Progenitor cell of endocrine pancreas (in vitro differentiated cells): ENCODE data around the gene FTO. TPM values are rescaled to one million over a fixed set of nuclear protein-coding genes. Genes with fewer than 3 reads are reported as not detected.

Experiments used
- DNase-seq: peaks from one replicate; pipeline ENCODE4 v3.0.0; 2021; ENCODE audit warnings: low spot score; ENCODE audit not compliant: unreplicated experiment
- H3K27ac Mint-ChIP-seq: 2 replicates; pipeline ENCODE4 v1.8.0; 2021; ENCODE audit warnings: mild to moderate bottlenecking, moderate library complexity, mixed read lengths
- H3K27me3 Mint-ChIP-seq: 2 replicates; pipeline ENCODE4 v1.8.0; 2021; ENCODE audit warnings: mixed read lengths
- H3K36me3 Mint-ChIP-seq: 2 replicates; pipeline ENCODE4 v1.8.0; 2022; ENCODE audit warnings: mixed read lengths; ENCODE audit not compliant: insufficient read depth
- H3K4me1 Mint-ChIP-seq: 2 replicates; pipeline ENCODE4 v1.8.0; 2021; ENCODE audit warnings: low read depth, mixed read lengths
- H3K4me3 Mint-ChIP-seq: 2 replicates; pipeline ENCODE4 v1.8.0; 2021; ENCODE audit warnings: low read depth, mild to moderate bottlenecking, moderate library complexity, mixed read lengths
- H3K9me3 Mint-ChIP-seq: 2 replicates; pipeline ENCODE4 v1.8.0; 2021; ENCODE audit warnings: low read depth, mixed read lengths
- total RNA-seq: library from RNA; stranded (reverse); gene quantifications from 2 replicates; pipeline ENCODE4 v1.2.1, GENCODE V29; 2021
- TF ChIP-seq, protein P1 (sequence below): fragments of 200-600 bp; sonication (generic); IDR thresholded peaks from one replicate; pipeline ENCODE4 v1.5.0; 2021; ENCODE audit warnings: antibody characterized with exemption, mild to moderate bottlenecking; ENCODE audit not compliant: unreplicated experiment

The FTO gene
- total RNA-seq, 1 donor from 2014 or later: 78.7 TPM

- peaks cover 8% of the 10 kb centered on the region for H3K9me3 Mint-ChIP-seq
- H3K27ac Mint-ChIP-seq: no peak overlapping the region
- no peak for DNase-seq
- H3K36me3 Mint-ChIP-seq: peaks cover 3% of the 10 kb centered on the region
- peaks cover 25% of the 10 kb centered on the region for H3K27me3 Mint-ChIP-seq
- H3K4me1 Mint-ChIP-seq: peaks cover 10% of the 10 kb centered on the region
- TF ChIP-seq, protein P1, sequence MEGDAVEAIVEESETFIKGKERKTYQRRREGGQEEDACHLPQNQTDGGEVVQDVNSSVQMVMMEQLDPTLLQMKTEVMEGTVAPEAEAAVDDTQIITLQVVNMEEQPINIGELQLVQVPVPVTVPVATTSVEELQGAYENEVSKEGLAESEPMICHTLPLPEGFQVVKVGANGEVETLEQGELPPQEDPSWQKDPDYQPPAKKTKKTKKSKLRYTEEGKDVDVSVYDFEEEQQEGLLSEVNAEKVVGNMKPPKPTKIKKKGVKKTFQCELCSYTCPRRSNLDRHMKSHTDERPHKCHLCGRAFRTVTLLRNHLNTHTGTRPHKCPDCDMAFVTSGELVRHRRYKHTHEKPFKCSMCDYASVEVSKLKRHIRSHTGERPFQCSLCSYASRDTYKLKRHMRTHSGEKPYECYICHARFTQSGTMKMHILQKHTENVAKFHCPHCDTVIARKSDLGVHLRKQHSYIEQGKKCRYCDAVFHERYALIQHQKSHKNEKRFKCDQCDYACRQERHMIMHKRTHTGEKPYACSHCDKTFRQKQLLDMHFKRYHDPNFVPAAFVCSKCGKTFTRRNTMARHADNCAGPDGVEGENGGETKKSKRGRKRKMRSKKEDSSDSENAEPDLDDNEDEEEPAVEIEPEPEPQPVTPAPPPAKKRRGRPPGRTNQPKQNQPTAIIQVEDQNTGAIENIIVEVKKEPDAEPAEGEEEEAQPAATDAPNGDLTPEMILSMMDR: no peak
- H3K4me3 Mint-ChIP-seq: no peak overlapping the region
Measured at GRCh38 chr16:54102888-54103866, 399.2 kb downstream of the FTO start.

- DNase-seq: no peak
- TF ChIP-seq, protein P1: no peak
- Mint-ChIP-seq H3K4me1 (peaks cover 10% of the 10 kb centered on the region), H3K4me3 (no peak overlapping the region), H3K9me3 (peaks cover 8% of the 10 kb centered on the region), H3K27me3 (peaks cover 37% of the 10 kb centered on the region), H3K27ac (no peak overlapping the region), H3K36me3 (peaks cover 3% of the 10 kb centered on the region)
Measured at GRCh38 chr16:54106057-54106456, 402.1 kb downstream of the FTO start.

- TF ChIP-seq, protein P1: no peak
- no peak for DNase-seq
- Mint-ChIP-seq H3K4me1 (peaks cover 10% of the 10 kb centered on the region), H3K4me3 (no peak overlapping the region), H3K9me3 (no peaks in the 10 kb centered on the region), H3K27me3 (peaks cover 32% of the 10 kb centered on the region), H3K27ac (no peak overlapping the region), H3K36me3 (peaks cover 4% of the 10 kb centered on the region)
Measured at GRCh38 chr16:54107583-54108202, 403.7 kb downstream of the FTO start.

- no peak for DNase-seq
- H3K4me1 Mint-ChIP-seq: no peaks in the 10 kb centered on the region
- H3K9me3 Mint-ChIP-seq: no peaks in the 10 kb centered on the region
- H3K36me3 Mint-ChIP-seq: peaks cover 20% of the 10 kb centered on the region
- no peak overlapping the region for H3K4me3 Mint-ChIP-seq
- H3K27ac Mint-ChIP-seq: no peak overlapping the region
- peaks cover 33% of the 10 kb centered on the region for H3K27me3 Mint-ChIP-seq
- TF ChIP-seq, protein P1: no peak
Measured at GRCh38 chr16:54110016-54110981, 406.3 kb downstream of the FTO start.
